GM12865 (cell line): ENCODE measurements around the gene KIAA0930.
"Not testable (repeated sequence)": the region's sequence is repeated elsewhere in the genome, so short reads cannot be mapped to it uniquely, and the experiment has no call there.

Source experiments
- DNase-seq: peaks from one replicate; pipeline ENCODE4 v3.0.0; 2010; ENCODE audit warnings: low read depth
- H3K4me3 ChIP-seq: 2 replicates; pipeline ENCODE4 v1.5.1; 2011; ENCODE audit warnings: mild to moderate bottlenecking, low read depth, low read length, control low read depth
- TF ChIP-seq, protein P1 (sequence below): IDR thresholded peaks from 2 replicates; pipeline ENCODE4 v1.5.1; 2011; ENCODE audit warnings: low read length, control low read depth, low read depth, inconsistent platforms; ENCODE audit not compliant: insufficient read depth; ENCODE audit errors: missing control alignments

KIAA0930 gene

DNA sequence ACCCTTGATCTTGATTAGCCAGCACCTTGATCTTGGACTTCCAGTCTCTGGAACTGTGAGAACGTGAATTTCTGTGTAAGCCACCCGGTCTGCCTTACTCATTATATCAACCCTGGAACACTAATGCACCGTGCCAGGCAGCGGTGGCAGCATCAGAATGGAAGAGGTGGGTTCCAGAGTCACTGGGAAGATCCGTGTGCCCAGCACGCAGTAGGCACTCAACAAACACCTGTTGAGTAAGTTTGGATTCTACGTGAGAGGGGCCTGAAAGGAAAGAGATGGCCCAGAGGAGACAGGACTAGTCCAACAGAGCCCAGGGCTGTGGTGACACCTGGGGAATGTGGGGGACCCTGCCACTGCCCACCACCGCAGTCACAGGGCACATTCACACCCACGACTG, 37.4 kb upstream of the KIAA0930 start:
- no peak overlapping the region for H3K4me3 ChIP-seq
- TF ChIP-seq, protein P1, sequence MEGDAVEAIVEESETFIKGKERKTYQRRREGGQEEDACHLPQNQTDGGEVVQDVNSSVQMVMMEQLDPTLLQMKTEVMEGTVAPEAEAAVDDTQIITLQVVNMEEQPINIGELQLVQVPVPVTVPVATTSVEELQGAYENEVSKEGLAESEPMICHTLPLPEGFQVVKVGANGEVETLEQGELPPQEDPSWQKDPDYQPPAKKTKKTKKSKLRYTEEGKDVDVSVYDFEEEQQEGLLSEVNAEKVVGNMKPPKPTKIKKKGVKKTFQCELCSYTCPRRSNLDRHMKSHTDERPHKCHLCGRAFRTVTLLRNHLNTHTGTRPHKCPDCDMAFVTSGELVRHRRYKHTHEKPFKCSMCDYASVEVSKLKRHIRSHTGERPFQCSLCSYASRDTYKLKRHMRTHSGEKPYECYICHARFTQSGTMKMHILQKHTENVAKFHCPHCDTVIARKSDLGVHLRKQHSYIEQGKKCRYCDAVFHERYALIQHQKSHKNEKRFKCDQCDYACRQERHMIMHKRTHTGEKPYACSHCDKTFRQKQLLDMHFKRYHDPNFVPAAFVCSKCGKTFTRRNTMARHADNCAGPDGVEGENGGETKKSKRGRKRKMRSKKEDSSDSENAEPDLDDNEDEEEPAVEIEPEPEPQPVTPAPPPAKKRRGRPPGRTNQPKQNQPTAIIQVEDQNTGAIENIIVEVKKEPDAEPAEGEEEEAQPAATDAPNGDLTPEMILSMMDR: no peak
- no peak for DNase-seq

DNA sequence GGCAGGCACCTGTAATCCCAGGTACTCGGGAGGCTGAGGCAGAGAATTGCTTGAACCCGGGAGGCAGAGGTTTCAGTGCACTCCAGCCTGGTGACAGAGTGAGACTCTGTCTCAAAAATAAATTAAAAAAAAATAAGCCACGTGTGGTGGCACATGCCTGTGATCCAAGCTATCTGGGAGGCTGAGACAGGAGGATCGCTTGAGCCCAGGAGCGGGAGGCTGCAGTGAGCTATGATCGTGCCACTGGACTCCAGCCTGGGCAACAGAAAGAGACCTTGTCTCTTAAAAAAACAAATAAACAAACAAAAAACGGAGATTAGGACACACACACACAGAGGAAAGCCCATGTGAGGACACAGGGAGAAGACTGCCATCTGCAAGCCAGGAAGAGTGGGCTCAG, 37.0 kb upstream of the KIAA0930 start:
- not testable (repeated sequence) for H3K4me3 ChIP-seq, DNase-seq

DNA sequence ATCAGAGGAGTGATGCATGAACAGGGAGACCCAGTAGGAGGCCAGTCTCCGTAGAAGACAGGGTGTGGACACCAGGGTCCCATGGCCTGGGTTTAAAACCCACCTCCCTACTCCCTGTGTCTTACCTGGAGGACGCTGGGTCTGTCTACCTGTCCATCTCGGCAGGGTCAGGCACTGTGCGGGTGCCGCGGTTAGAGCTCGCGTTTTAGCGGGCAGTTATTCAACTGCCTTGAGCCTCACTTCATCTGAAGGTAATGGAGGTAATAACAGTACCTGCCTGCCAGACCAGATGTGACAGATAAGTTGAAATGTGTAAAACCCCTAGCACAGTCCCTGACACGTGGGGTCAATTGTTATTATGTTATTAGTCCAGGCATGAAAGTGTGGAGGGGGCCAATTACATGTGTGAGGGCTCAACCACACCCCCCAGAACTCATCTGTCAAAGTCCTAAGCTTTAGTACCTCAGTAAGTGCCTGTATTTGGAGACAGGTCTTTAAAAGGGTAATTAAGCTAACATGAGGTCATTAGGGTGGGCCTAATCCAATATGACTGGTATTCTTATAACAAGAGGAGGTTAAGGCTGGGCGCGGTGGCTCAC, 35.9 kb upstream of the KIAA0930 start:
- TF ChIP-seq, protein P1: no peak
- H3K4me3 ChIP-seq: no peak overlapping the region
- DNase-seq: no peak

DNA sequence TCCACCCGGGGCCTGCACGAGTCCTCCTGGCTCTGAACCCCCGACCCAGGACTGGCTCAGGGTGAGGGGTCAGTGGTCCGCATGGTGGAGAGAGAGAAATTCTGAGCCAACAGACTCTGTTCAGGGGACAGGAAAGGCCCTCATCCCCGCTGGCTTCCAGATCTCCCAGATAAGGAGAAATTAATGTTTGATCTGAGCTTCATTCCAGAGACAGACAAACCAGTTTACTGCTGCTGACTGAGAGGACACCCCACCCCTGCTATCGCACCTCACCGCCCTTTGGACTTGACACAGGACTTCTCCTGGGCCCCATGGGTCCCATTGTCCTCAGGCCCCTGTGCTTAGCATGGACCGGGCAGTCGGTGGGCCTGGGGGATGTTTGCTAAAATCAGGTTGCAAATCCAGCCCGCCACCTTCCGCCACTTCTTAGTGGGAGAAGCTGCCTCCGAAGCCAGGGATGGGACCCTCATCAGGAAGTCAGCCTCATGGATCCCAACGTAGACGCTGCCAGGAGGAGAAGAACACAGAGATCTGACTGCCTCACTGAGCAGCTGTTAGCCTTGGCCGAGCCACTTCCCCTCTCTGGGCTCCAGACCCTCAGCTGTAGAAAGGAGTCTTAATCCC, 32.9 kb upstream of the KIAA0930 start:
- no peak for DNase-seq
- H3K4me3 ChIP-seq: no peak overlapping the region
- TF ChIP-seq, protein P1: no peak

DNA sequence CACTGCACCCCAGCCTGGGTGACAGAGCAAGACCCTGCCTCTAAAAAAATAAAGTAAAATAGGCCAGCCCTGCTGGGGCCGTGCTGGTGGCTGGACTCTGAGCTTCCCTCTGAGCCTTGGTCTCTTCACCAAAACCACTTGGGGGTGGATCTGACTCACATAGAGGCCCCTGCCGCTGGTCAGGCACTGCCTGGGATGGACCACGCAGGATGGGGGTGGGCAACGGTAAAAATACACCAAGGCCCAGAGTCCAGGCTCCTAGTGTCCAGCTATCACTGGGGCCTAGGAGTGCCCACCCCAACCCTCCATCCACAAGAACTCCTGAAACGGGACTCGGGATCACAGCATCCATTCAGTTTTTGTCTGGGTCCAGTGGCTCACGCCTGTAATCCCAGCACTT, 31.8 kb upstream of the KIAA0930 start:
- TF ChIP-seq, protein P1: no peak
- no peak overlapping the region for H3K4me3 ChIP-seq
- DNase-seq: no peak

DNA sequence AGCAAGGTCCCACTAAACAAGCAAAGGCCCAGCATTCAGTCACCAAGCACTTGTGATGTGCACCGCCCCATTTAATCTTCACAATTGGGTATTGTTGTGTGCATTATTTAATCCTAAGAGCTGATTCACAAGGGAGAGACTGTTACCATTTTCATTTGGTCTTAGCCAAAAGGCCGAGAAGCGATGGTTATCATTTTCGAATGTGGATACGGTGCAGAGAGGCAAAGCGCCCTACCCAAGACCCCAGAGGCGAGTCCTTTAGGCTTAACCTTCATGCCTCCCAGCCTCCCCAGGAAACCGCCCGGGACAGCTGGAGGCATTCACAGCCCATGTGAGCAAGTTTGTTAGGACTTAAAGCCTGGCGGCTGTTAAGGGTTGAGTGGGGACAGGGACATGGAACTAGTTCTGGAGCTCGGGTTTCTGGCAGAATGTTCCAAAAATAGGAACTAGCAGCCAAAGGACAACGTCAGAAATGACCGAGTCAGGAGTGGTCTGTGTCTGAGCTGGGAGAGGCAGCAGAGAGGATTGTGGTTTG, 31.0 kb upstream of the KIAA0930 start:
- no peak for DNase-seq
- H3K4me3 ChIP-seq: no peak overlapping the region
- TF ChIP-seq, protein P1: no peak

DNA sequence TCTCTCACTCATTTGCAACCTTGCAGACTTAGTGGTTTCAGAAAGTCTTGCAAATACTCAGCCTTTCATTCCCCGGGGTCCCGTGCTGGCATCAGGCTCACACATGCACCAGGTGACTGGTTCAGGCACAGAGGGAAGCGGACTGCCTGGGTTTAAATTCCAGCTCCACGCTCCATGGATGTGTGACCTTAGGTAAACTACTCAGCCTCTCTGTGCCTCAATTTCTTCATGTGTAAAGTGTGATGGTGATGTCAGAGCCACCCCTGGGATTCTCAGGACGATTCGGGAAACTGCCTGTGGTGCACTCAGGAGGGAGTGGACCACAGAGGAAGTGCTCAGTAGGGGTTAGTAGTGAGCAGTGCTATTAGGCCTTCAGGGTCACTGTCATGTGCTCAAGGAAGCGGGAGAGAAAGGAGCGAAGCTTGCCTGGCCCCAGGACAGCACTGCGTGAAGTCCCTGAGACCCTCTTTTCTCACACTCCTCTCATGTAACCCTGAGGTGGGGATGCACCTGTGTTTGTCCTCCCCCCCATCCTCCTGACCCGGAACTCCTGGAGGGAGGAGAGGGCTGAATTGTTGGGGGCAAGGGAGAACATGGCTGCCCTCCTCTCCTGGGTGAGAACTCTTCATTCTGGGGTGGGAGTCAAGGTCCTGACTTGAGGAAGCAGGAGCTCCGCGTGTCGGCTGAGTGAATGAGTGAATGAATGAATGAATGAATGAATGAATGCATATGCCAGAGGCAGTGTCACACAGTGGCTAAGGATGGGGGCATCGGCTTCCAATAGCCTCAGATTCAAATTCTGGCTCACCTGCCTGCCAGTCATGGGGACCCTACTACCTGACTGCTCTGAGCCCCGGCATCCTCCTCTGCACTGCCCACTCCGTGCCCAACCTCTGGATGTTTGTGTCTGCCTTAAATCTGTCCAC, 29.7 kb upstream of the KIAA0930 start:
- no peak overlapping the region for H3K4me3 ChIP-seq
- TF ChIP-seq, protein P1: no peak
- DNase-seq: no peak
